ENCODE results near the gene AMPD1. TPM values are rescaled to one million over a fixed set of nuclear protein-coding genes. Genes with fewer than 3 reads are reported as not detected.

AMPD1 gene
- total RNA-seq, 1 donor from 2014 or later: not detected

DNA sequence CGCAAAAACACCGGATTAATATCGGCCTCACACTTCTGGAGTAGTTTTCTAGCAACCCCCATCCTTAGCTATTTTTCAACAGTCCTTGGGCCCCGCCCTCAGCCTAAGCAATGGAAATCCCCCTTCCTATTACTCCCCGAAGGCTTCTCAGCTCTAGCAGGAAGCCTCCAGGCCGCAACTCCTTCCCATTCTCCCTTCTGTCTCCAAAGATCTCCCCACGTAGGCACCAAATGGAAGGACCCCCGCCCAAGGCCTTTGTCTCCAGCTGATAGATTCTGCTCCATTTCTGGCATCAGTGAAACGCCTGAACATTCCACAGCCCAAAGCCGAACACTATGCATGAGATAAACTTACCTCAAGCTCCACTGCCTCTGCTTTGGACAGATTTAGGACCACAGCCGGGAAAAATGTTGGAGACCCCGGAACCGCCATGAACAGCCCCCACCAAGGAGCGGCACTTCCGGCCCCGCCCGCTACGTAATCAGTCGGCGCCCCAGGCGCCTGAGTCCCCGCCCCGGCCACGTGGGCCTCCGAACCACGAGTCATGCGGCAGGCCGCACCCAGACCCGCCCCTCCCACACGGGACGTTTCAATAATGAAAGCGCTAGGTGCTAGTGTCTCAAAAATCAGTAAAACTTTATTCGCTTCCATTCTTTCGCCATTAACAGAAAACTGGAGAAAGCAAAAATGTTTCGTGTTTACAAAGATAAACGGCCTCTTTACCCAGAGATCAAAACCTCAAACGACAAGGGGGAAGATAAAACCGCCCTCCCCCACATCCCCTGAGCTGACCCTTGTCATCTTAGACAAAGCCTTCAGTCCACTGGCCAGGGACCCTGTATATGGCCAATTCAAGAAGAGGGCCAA lies 21.2 kb upstream of the AMPD1 start, which contains the start of gene NRAS:
Gene NRAS (minus strand): TSS at position 468 of the 867 bp plus-strand sequence. CDS start 611 bp downstream, outside the sequence.
- DNase-seq (ENCODE audit: low spot score): peak; percentile 95
- Mint-ChIP-seq H3K27me3 (ENCODE audit: unreplicated experiment) (peaks cover 4% of the 10 kb centered on the region), H3K36me3 (ENCODE audit: low read depth, unreplicated experiment) (peaks cover 51% of the 10 kb centered on the region), H3K4me1 (ENCODE audit: unreplicated experiment) (peaks cover 8% of the 10 kb centered on the region), H3K4me3 (ENCODE audit: unreplicated experiment) (peak within 1 kb of the TSS; percentile 100), H3K27ac (ENCODE audit: unreplicated experiment) (peak within 1 kb of the TSS; percentile 100), H3K9me3 (ENCODE audit: unreplicated experiment) (no peaks in the 10 kb centered on the region)
- TF ChIP-seq, protein P1, sequence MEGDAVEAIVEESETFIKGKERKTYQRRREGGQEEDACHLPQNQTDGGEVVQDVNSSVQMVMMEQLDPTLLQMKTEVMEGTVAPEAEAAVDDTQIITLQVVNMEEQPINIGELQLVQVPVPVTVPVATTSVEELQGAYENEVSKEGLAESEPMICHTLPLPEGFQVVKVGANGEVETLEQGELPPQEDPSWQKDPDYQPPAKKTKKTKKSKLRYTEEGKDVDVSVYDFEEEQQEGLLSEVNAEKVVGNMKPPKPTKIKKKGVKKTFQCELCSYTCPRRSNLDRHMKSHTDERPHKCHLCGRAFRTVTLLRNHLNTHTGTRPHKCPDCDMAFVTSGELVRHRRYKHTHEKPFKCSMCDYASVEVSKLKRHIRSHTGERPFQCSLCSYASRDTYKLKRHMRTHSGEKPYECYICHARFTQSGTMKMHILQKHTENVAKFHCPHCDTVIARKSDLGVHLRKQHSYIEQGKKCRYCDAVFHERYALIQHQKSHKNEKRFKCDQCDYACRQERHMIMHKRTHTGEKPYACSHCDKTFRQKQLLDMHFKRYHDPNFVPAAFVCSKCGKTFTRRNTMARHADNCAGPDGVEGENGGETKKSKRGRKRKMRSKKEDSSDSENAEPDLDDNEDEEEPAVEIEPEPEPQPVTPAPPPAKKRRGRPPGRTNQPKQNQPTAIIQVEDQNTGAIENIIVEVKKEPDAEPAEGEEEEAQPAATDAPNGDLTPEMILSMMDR (IDR thresholded peaks at IDR 0.05; ENCODE audit: unreplicated experiment): no peak

DNA sequence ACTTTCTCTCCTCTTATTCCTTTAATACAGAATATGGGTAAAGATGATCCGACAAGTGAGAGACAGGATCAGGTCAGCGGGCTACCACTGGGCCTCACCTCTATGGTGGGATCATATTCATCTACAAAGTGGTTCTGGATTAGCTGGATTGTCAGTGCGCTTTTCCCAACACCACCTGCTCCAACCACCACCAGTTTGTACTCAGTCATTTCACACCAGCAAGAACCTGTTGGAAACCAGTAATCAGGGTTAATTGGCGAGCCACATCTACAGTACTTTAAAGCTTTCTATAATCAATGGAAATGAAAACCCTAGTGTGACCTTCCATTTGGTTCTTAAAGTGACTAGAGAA lies 20.6 kb upstream of the AMPD1 start:
- TF ChIP-seq, protein P1 (IDR thresholded peaks at IDR 0.05; ENCODE audit: unreplicated experiment): no peak
- Mint-ChIP-seq H3K4me1 (ENCODE audit: unreplicated experiment) (peaks cover 8% of the 10 kb centered on the region), H3K9me3 (ENCODE audit: unreplicated experiment) (no peaks in the 10 kb centered on the region), H3K27ac (ENCODE audit: unreplicated experiment) (peak overlapping the region; percentile 100), H3K27me3 (ENCODE audit: unreplicated experiment) (peaks cover 4% of the 10 kb centered on the region), H3K4me3 (ENCODE audit: unreplicated experiment) (peak overlapping the region; percentile 100), H3K36me3 (ENCODE audit: low read depth, unreplicated experiment) (peaks cover 46% of the 10 kb centered on the region)
- DNase-seq (ENCODE audit: low spot score): no peak

DNA sequence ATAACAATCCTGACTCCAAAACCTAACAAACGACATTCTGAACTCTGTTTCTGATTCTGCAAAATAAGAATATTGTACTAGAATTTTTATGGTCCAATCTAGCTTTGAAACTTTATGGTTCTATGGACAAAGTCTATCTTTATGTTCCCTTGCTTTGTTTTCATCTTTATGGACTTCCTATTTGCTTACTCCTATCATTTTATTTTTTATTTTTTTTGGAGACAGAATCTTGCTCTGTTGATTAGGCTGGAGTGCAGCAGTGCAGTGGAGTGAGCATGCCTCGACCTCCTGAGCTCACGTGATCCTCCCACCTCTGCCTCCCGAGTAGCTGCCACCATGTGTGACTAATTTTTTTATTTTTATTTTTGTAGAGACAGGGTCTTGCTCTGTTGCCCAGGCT lies 17.6 kb upstream of the AMPD1 start:
- Mint-ChIP-seq H3K4me3 (ENCODE audit: unreplicated experiment) (no peak overlapping the region), H3K4me1 (ENCODE audit: unreplicated experiment) (peaks cover 8% of the 10 kb centered on the region), H3K9me3 (ENCODE audit: unreplicated experiment) (no peaks in the 10 kb centered on the region), H3K27ac (ENCODE audit: unreplicated experiment) (no peak overlapping the region), H3K27me3 (ENCODE audit: unreplicated experiment) (peaks cover 4% of the 10 kb centered on the region), H3K36me3 (ENCODE audit: low read depth, unreplicated experiment) (peaks cover 35% of the 10 kb centered on the region)
- no peak for DNase-seq (ENCODE audit: low spot score)
- TF ChIP-seq, protein P1 (IDR thresholded peaks at IDR 0.05; ENCODE audit: unreplicated experiment): no peak

DNA sequence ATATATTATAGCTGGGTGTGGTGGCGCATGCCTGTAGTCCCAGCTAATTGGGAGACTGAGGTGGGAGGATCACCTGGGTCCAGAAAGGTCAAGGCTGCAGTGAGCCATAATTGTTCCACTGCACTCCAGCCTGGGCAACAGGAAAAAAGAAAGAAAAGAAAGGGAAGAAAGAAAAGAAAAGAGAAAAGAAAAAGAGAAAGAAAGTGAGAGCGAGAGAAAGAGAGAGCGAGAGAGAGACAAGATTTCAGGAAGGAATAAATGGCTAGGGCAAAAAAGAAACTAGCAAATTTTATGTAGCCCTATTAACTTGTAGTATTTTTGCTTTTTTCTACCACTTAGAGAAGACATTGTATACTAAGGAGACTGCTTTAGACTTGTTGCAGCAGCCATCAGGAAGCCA lies 15.0 kb upstream of the AMPD1 start:
- peaks cover 30% of the 10 kb centered on the region for H3K36me3 Mint-ChIP-seq (ENCODE audit: low read depth, unreplicated experiment)
- H3K27ac Mint-ChIP-seq (ENCODE audit: unreplicated experiment): no peak overlapping the region

More for the DNA sequence above, 15.0 kb upstream of the AMPD1 start:
- DNase-seq (ENCODE audit: low spot score): no peak
- Mint-ChIP-seq H3K4me3 (ENCODE audit: unreplicated experiment) (no peak overlapping the region), H3K27me3 (ENCODE audit: unreplicated experiment) (no peaks in the 10 kb centered on the region), H3K9me3 (ENCODE audit: unreplicated experiment) (no peaks in the 10 kb centered on the region), H3K4me1 (ENCODE audit: unreplicated experiment) (no peaks in the 10 kb centered on the region)
- TF ChIP-seq, protein P1 (IDR thresholded peaks at IDR 0.05; ENCODE audit: unreplicated experiment): no peak
